Measurements from ENCODE around the gene RBM48.
"Not testable (repeated sequence)": the region's sequence is repeated elsewhere in the genome, so short reads cannot be mapped to it uniquely, and the experiment has no call there.

The RBM48 gene

DNA sequence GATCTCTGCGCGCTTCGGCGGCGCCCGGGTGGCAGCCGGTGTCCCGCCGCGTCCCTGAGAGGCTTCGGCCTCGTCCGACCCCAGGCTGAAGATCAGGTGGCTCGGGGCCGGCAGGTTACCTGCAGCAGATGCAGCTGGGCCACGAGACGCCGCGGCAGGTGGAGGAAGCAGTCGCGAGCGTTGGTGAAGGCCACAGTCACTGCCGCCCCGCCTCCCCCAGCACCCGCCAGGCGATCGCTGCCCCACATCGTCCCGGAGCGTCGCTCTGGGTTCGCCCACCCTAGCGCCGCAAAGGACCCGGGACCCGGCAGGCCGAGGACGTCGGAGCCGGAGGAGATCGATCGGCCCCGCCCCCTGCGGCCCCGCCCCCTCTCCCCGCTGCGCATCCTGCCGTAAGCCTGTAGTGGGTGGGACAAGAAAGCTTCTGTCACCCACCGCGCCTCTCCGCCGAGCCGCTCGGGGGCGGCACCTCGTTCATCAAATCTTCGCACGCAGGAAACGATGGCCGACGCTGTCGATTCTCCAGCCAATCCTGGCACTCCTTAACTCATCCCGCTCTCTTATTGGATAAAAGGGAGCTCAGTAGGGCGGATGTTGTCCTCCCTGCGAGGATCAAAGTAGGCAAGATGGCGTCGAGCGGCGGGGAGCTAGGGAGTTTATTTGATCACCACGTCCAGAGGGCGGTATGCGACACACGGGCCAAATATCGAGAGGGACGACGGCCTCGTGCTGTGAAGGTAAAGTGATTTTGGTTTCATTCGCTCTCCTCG, at the start of gene RBM48, which contains the start of gene PEX1:
TSS of gene RBM48 (plus strand) at position 608 of the 770 bp plus-strand sequence. CDS start at position 627, 19 bp downstream.
TSS of gene PEX1 (minus strand) at position 333 of the 770 bp plus-strand sequence. CDS start at position 248, 85 bp downstream.
- DNase-seq, result peak; percentile 99

DNA sequence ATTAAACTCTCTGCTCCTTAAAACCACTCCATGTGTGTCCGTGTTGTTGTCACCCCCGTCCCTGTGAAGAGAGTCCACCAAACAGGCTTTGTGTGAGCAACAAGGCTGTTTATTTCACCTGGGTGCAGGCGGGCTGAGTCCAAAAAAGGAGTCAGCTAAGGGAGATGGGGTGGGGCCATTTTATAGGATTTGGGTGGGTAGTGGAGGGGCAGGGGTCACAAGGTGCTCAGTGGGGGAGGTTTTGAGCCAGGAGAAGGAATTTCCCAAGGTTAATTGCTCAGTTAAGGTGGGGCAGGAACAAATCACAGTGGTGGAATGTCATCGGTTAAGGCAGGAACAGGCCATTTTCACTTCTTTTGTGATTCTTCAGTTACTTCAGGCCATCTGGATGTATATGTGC, 49.4 kb upstream of the RBM48 start:
- not testable (repeated sequence) for DNase-seq

DNA sequence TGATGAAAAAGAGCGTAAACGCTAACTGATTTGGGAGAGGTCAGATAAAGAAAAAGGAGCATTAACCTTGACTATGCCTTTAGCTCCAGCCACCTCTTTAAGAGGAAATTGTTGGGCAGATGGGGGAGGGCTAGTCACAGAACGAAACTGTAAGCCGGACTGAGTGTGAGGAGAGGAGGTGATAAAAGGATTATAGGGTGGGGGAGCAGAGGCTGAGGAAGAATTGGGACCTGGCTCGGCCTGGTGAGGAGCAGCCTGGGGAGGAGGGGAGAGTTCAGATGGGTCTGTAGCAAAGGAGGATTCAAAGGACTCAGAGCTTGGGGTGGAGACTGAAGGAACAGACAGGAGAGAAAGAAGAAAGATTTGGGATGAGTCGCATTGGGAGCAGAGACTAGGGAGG, 45.0 kb upstream of the RBM48 start:
- not testable (repeated sequence) for DNase-seq

DNA sequence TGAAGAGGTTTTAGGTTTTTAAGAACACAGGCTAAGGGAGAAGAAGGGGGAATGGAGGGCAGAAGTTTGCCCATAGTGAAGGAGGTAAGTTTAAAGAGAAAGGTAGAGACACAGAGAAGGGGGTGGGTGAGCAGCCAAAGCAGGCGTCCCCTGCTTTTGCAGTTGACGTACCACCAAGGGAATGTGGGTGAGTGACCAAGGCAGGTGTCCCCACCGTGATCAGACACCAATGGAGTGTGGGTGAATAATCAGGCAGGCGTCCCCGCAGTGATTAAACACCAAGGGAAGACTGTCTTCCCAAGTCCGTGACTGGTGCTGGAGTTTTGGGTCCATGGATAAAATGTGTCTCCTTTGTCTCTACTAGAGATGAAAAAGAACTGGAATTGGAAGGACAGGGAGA, 44.4 kb upstream of the RBM48 start:
- not testable (repeated sequence) for DNase-seq

DNA sequence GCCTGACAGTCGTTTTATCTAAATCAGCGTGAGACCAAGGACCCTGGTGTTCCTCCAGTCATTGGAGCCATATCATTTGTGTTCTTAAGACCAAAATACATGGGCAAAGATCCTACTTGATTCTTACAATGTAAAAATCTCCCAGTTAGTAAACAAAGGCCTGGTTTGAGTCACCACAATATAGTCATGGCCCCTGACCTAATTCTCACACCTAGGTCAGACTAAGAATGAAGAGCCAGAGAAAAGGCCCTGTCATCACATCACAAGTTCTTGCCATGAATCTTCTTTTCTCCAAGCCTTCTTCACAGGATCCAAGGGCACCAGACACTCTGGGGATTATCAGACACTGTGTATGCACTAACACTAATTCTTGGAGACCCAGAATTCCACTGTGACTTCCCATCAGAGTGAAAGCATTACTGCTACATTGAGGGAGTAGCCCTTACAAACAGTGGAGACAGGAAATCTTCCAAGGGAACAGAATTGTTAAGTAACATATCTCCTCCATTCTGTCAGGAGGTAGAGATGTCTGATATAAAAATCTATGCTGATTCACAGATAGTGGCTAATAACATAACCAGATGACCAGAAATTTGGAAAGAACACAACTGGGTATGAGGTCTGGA, 43.2 kb upstream of the RBM48 start:
- DNase-seq, result no peak

DNA sequence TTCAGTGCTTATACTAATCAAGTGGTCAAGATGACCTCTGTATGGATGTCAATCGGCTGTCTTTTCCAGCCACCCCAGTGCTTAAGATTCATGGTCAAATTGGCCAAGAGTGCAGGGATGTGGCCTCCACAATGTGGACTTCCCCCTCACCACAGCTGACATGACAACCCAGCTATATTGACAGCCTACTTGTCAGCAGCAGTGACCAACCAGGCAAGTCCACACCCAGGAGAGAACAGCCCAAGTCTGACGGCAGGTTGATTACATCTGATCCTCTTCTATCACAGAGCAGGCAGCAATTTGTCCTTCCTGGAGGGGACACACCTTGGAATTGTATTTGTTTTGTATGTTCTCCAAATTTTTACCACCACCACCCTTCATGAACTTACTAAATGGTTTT, 42.6 kb upstream of the RBM48 start:
- DNase-seq, result no peak

DNA sequence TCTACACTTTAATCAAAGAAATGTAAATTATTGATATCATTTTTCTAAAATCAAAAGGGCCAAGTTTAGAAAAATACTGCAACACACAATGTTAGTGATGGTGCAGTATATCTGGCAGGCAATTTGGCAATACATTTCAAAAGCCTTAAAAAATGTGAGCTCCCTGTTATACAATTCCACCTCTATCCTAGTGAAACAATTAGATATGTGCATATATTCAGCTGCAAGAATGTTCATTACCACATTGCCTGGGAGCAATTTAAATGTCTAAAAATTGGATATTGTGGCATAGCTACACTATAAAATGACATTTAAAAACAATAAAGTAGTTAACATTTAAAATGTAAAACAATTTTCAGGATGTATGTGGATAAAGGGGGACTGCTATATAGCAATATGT, 40.8 kb upstream of the RBM48 start:
- no peak for DNase-seq

DNA sequence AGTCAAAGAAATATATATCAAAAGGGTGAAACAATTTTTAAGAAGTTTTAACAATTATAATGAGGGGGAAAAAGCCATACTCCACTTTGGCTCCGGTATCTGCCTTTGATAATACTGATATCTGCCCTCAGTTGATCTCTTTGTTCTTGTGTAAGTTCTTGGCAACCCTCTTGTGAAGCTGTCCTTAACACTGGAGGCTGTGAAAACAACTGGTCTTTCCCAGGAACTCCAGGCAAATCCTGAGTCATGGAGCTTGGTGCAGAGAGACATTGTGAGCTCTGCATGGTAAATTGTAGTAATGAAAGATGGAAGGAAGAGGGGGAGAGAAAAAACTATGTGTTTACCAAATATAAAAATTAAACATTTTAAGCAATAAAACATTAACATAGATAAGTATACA, 39.0 kb upstream of the RBM48 start:
- no peak for DNase-seq

DNA sequence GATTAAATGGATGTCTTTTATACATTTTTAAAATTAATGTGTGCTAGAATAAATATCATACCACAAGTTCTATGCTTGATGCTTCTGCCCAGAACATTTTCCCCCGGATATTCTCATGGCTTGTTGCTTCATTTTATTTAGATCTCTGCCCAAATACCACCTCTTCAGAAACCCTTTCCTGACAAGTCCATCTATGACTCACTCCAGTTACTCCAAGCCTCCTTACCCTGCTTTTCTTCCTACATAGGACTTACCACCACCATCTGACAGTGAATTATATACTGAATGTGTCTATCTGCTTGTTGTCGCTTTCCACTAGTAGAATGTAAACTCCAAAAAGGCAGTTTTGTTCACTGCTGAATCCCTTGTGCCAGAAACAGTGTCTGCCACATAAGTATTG, 31.7 kb upstream of the RBM48 start:
- DNase-seq, result no peak

DNA sequence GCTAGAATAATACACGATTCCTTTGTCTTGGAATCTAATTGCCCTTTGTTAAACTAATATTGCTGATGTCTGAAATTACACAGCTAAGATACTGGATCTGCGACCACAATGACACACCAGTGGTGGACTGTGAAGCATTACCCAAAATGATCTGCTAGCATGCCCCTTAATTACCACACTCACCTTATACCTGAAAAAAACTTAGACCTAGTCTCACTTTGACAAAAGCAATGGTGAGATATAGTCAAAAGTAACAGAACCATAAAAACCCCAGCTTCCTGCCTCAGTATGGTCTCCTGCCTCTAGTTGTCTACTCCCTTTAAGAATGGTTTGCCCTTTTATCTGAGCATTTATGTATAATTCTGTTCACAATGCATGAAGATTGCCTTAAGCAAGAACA, 30.0 kb upstream of the RBM48 start:
- DNase-seq, result no peak

DNA sequence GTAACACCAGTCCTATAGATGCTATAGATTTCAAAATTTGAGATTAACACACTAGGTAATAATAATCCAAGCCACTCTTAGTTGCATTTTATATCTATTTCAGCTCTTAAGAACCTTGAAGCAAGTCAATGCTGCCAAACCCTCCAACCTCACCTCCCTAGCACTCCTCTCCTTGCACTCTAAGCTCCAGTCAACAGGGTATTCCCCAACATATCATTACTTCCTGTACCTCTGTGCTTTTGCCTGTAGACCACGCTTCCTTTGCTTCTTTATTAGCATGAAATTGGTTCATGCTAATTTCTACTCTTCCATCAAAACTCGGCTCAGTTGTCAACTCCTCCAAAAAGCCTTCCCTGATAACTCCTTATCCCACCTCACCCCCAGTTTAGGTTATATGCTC, 24.8 kb upstream of the RBM48 start:
- DNase-seq, result no peak

DNA sequence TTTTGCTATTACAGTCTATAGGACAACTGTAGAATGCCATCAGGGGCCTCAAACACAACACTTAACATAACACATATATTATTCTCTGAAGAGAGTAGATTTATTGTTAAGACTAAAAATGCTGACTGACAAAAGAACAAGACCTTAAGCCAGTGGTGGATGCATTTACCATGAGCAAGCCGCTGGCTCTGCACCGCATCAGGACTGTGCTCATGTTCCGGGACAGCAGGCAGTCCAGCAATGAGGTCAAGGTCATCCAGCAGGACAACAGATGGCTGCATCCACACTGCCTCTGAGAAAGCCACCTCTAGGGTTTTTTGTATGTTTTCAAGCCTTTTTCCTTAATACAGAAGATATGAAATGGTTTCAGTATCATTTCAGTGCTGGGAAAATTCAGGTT, 24.0 kb upstream of the RBM48 start:
- DNase-seq, result no peak

DNA sequence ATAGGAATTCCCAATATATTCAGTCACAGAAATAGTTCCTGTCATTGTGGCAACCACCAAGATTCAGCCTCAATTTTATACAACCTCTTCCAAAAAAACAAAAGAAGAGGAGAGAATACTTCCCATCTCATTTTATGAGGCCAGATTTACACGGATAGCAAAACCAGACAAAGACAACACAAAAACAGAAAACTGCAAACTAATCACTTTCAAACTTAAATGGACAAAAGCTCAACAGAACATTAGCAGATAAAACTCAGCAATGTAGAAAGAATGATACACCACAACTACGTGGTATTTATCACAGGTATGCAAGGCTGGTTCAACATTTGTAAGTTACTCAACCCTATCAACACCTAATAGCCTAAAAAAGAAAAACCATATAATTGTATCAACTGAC, 22.2 kb upstream of the RBM48 start:
- DNase-seq, result no peak

DNA sequence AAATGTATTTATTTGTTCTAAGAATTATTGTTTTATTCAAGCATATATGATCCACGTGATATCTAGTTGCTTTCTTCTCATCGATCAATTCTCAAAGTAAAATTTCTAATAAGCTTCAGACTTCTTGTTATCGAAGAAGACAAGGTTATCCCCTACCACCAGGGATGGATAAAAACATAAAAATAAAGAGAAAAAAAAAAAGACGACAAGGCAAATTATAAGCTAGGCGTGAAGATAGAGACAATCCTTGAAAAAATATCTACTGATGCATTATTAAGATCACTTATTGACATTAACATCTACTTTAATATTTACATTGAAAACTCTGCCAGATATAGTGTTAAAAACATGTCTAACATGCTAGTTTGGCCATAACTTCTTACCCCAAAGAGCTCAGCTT, 19.6 kb upstream of the RBM48 start:
- no peak for DNase-seq

DNA sequence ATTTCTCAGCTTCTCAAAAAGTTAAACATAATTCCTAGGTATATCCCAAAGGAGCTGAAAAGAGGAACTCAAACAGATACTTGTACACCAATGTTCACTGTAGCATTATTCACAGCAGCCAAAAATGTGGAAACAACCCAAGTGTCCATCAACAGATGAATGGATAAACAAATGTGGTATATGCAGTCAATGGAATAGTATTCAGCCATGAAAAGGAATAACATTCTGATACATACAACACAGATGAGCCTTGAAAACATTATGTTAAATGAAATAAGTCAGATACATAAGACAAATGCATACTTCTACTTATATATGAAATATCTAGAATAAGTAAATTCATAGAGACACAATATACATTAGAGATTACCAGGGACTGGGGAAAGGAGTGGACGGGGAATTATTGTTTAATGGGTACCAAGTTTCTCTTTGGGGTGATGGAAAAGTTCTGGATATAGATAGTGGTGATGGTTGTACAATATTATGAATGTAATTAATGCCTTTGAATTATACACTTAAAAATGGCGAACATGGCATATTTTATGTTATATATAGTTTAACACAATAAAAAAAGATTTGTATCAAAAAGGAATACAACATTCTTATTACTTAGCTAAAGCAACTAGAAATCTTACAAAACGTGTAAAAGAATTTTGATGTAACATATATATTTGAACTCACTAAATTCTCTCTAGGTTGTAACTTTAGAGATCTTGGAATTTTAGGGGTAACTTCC, 15.3 kb upstream of the RBM48 start:
- no peak for DNase-seq

DNA sequence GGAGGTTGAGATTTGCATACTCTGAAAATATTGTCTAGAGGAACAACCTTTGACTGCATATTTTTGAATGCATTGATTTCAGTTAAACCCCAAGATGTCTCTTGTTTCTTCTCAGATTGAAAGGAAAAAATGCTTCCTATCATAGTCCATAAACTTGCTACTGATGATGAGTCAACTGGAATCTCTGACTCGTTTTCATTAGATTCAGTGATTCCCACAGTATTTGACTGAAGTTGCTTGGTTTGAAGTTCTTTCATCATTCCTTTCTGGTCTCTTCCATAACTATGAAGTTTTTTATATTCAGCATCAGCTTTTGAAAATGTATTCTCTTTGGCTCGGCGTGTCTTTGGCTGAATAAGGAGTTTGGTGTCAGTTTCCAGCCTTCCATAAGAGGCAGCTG, 11.0 kb upstream of the RBM48 start:
- no peak for DNase-seq

DNA sequence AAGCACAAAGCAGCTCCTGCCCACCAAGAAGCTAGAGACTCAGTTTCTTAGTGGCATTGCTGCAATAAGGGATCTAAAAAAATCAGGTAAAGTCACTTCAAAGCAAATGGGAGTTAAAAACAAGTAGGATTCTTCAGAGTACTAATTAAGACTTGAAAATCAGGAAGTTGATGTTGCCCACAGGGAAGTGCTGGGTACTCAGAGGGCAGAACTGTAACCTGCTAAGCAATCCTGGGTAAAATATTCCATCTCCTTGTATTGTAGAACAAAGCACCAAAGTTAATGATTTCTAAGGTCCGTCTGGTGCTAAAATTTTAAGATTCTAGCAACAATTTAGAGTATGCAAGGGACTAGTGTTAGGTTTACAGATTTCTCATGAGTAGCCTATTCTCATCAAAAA, 8.6 kb upstream of the RBM48 start:
- DNase-seq, result no peak

DNA sequence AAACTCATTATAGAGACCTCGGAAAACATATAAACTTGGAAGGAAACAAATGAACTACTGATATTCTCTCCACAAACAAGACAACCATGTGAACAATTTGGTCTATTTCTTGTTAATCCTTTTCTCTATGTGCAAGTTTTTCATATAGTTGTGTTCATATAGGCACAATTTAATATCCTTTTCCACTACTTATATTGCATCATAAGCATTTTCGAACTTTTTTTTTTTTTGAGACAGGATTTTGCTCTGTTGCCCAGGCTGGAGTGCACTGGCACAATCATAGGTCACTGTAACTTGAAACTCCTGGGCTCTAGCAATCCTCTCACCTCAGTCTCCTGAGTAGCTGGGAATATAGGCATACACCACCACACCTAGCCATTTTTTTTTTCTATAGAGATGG, 5.5 kb upstream of the RBM48 start:
- DNase-seq, result no peak

DNA sequence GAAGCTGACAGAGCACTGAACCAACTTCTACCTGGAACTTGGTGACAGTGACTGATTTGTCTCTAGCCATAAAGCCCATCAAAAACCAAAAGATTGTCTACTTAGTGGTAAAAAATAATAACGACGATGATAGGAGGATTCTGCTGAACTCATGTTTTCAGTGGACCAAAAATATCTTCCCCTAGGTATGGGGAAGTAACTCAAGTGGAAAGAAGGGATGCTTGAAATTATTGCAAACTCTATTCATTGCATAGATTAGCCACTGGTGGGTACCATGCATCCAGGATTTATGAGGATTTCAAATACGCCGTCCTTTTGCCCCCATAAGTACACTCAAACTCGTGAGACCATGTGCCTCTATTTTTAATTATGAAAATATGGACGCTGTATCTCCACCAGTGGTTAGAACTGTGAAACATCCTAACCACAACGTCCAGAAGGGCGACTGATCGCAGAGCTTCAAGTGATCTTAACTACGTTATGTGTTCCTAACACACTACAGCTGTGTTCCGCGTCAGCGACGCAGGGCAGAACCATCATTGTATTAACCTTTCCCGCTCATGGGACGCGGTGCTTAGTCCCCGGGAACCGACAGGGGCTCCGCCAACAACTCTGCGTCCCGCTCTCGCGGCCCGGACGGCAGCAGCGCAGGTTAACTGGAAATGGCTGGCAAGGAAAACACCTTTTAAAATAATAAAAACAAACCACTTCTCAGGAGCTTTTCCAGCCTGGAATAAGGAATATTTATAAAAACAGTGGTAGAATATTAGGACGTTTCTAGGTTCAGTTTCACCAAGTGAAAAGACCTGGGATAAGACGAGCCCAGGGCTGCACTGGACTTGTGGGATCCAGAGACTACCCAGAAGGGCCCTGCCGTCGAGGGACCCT, 1.1 kb upstream of the RBM48 start:
- peak; percentile 32 for DNase-seq

DNA sequence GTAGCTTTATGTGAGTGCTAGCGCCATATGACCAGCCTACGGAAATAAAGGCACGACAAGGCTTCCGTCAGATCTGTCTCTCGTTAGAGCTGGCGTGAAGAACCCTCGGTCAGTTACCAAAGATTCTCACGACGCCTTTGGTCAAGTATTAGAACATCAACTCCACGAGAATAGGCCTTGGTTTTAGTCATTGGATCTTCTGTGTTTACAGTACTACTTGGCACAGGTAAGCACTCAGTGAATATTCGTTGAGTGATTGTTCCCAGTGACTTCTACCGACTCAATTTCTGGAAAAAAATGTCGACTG, 316 bp downstream of the RBM48 start:
- DNase-seq, result no peak

DNA sequence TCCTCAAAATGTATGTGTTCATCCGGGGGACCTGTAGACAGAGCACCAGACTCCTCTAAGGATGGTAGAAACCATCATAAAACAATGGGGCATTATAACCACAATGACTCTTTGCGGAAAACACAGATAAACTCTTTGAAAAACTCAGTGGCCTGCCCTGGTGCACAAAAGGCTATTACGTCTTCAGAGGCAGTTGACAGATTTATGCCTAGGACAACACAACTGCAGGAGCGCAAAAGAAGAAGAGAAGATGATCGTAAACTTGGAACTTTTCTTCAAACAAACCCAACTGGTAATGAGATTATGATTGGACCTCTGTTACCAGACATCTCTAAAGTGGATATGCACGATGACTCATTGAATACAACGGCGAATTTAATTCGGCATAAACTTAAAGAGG, 6.0 kb downstream of the RBM48 start:
- no peak for DNase-seq

DNA sequence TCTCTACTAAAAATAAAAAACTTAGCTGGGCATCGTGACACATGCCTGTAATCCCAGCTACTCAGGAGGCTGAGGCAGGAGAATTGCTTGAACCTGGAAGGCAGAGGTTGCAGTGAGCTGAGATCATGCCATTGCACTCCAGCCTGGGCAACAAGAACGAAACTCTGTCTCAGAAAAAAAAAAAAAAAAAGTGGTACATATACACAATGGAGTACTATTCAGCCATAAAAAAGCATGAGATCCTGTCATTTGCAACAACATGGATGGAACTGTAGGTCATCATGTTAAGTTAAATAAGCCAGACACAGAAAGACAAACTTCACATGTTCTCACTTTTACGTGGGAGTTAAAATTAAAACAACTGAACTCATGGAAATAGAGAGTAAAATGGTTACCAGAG, 14.9 kb downstream of the RBM48 start:
- DNase-seq, result not testable (repeated sequence)

DNA sequence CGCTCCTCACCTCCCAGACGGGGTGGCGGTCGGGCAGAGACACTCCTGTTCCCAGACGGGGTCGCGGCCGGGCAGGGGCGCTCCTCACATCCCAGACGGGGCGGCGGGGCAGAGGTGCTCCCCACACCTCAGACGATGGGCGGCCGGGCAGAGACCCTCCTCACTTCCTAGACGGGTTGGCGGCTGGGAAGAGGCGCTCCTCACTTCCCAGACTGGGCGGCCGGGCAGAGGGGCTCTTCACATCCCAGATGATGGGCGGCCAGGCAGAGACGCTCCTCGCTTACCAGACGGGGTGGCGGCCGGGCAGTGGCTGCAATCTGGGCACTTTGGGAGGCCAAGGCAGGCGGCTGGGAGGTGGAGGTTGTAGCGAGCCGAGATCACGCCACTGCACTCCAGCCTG, 16.5 kb downstream of the RBM48 start:
- not testable (repeated sequence) for DNase-seq

Measured in inflammatory macrophage treated with lipopolysaccharide for 4 hours (primary cell).